ENCODE measurements around the gene FBXW11. TPM values are rescaled to one million over a fixed set of nuclear protein-coding genes. Genes with fewer than 3 reads are reported as not detected.
A peak's percentile ranks its signal among the peaks of the same experiment; 100 is the strongest.
"Not testable (repeated sequence)": the region's sequence is repeated elsewhere in the genome, so short reads cannot be mapped to it uniquely, and the experiment has no call there.

Gene FBXW11
- total RNA-seq, 1 donor from 2014 or later, result 110 TPM

DNA sequence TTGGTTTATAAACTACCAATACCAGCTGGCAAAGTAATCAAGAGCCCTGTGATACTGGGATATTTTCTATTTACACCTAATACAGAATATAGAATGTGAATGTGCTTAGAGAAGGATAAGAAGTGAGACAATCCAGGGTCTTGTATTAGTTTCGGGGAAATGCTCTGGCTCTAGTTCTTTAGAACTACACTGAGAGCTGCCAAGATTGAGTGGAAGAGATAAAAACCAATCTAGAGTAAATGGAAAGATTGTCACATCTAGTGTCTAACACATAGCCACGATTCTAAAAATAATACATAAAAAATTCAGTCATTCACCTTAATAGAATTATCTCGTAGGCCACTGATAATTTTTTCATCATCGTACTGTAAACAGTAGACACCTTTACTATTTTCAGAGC lies 115.3 kb downstream of the FBXW11 start:
- DNase-seq, result no peak
- H3K9me3 Mint-ChIP-seq (ENCODE audit: unreplicated experiment), result peaks cover 2% of the 10 kb centered on the region
- no peak overlapping the region for H3K4me3 Mint-ChIP-seq (ENCODE audit: unreplicated experiment)
- TF ChIP-seq, protein P1, sequence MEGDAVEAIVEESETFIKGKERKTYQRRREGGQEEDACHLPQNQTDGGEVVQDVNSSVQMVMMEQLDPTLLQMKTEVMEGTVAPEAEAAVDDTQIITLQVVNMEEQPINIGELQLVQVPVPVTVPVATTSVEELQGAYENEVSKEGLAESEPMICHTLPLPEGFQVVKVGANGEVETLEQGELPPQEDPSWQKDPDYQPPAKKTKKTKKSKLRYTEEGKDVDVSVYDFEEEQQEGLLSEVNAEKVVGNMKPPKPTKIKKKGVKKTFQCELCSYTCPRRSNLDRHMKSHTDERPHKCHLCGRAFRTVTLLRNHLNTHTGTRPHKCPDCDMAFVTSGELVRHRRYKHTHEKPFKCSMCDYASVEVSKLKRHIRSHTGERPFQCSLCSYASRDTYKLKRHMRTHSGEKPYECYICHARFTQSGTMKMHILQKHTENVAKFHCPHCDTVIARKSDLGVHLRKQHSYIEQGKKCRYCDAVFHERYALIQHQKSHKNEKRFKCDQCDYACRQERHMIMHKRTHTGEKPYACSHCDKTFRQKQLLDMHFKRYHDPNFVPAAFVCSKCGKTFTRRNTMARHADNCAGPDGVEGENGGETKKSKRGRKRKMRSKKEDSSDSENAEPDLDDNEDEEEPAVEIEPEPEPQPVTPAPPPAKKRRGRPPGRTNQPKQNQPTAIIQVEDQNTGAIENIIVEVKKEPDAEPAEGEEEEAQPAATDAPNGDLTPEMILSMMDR (IDR thresholded peaks at IDR 0.05; ENCODE audit: partially characterized antibody, unreplicated experiment), result no peak
- no peak overlapping the region for H3K27ac Mint-ChIP-seq (ENCODE audit: unreplicated experiment)
- no peaks in the 10 kb centered on the region for H3K36me3 Mint-ChIP-seq (ENCODE audit: unreplicated experiment)
- H3K27me3 Mint-ChIP-seq (ENCODE audit: unreplicated experiment), result no peaks in the 10 kb centered on the region
- H3K4me1 Mint-ChIP-seq (ENCODE audit: low read depth, unreplicated experiment), result peaks cover 12% of the 10 kb centered on the region

DNA sequence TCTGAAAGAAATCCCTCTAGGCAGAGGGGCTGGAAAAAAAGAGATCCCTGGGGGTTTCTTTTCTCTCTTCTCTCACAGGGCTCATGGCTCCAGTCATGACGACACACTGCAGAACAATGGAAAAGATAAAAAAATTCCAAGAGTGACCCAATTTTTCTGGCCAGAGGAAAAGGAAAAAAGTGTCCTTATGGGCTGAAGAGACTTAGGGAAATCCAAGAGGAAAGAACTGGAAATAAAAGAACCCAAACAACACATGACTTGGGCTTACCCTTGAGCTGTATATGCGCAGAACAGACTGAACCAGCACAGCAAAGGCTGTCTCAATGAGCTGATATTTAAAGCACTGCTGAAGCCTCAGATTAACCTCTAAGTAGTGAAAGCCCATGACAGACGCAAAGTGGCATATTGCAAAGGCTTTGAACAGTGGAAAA lies 118.4 kb downstream of the FBXW11 start:
- Mint-ChIP-seq H3K27ac (ENCODE audit: unreplicated experiment) (peak overlapping the region; percentile 78), H3K36me3 (ENCODE audit: unreplicated experiment) (peaks cover 4% of the 10 kb centered on the region), H3K4me3 (ENCODE audit: unreplicated experiment) (peak overlapping the region; percentile 13), H3K4me1 (ENCODE audit: low read depth, unreplicated experiment) (peaks cover 8% of the 10 kb centered on the region), H3K27me3 (ENCODE audit: unreplicated experiment) (no peaks in the 10 kb centered on the region), H3K9me3 (ENCODE audit: unreplicated experiment) (peaks cover 4% of the 10 kb centered on the region)
- DNase-seq, result no peak
- TF ChIP-seq, protein P1 (IDR thresholded peaks at IDR 0.05; ENCODE audit: partially characterized antibody, unreplicated experiment), result no peak

DNA sequence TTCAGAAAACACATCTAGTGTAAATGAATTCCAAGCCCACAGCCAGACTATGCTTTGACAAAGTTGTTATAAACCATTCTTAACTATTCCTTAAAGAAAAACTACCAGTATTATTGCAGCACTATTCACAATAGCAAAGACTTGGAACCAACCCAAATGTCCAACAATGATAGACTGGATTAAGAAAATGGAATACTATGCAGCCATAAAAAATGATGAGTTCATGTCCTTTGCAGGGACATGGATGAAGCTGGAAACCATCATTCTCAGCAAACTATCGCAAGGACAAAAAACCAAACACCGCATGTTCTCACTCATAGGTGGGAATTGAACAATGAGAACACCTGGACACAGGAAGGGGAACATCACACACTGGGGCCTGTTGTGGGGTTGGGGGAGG lies 120.4 kb downstream of the FBXW11 start:
- H3K9me3 Mint-ChIP-seq (ENCODE audit: unreplicated experiment); H3K4me1 Mint-ChIP-seq (ENCODE audit: low read depth, unreplicated experiment); H3K27me3 Mint-ChIP-seq (ENCODE audit: unreplicated experiment); H3K36me3 Mint-ChIP-seq (ENCODE audit: unreplicated experiment); H3K27ac Mint-ChIP-seq (ENCODE audit: unreplicated experiment); DNase-seq; H3K4me3 Mint-ChIP-seq (ENCODE audit: unreplicated experiment): not testable (repeated sequence)

DNA sequence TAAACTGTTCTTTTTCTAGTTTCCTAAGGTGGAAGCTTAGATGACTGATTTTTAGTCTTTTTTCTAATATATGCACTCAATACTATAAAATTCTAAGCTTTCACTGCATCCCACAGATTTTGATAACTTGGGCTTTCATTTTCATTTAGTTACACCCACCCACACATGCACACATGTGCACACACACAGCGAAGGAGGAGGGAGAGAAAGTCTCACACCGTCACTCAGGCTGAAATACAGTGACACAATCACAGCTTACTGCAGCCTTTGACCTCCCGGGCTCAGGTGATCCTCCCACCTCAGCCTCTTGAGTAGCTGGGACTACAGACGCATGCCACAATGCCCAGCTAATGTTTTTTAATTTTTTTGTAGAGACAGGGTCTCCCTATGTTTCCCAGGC lies 124.3 kb downstream of the FBXW11 start:
- TF ChIP-seq, protein P1 (IDR thresholded peaks at IDR 0.05; ENCODE audit: partially characterized antibody, unreplicated experiment), result no peak
- peaks cover 4% of the 10 kb centered on the region for H3K36me3 Mint-ChIP-seq (ENCODE audit: unreplicated experiment)
- H3K9me3 Mint-ChIP-seq (ENCODE audit: unreplicated experiment), result peaks cover 2% of the 10 kb centered on the region
- no peak overlapping the region for H3K4me3 Mint-ChIP-seq (ENCODE audit: unreplicated experiment)
- no peaks in the 10 kb centered on the region for H3K4me1 Mint-ChIP-seq (ENCODE audit: low read depth, unreplicated experiment)
- no peaks in the 10 kb centered on the region for H3K27me3 Mint-ChIP-seq (ENCODE audit: unreplicated experiment)
- H3K27ac Mint-ChIP-seq (ENCODE audit: unreplicated experiment), result no peak overlapping the region
- no peak for DNase-seq

DNA sequence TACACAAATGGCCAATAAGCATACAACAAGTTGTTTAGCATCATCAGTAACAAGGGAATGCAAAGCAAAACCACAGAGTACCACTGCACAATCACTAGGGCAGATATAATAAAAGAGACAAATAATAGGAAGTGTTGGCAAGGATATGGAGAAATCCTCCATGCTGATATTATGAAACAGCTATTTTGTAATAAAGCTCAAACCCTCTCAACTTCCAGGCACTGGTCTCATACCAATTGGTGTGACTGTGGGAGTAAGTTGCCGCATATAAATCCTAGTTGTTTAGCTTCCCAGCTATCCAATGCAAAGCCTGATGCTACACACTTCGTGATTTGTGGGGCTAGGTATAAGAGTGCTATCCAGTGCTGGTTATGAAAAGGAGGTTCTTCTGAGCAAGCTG lies 132.2 kb downstream of the FBXW11 start:
- Mint-ChIP-seq H3K4me1 (ENCODE audit: low read depth, unreplicated experiment) (no peaks in the 10 kb centered on the region), H3K27ac (ENCODE audit: unreplicated experiment) (no peak overlapping the region), H3K9me3 (ENCODE audit: unreplicated experiment) (no peaks in the 10 kb centered on the region), H3K27me3 (ENCODE audit: unreplicated experiment) (no peaks in the 10 kb centered on the region), H3K4me3 (ENCODE audit: unreplicated experiment) (no peak overlapping the region), H3K36me3 (ENCODE audit: unreplicated experiment) (peaks cover 6% of the 10 kb centered on the region)
- TF ChIP-seq, protein P1 (IDR thresholded peaks at IDR 0.05; ENCODE audit: partially characterized antibody, unreplicated experiment), result no peak
- DNase-seq, result no peak

DNA sequence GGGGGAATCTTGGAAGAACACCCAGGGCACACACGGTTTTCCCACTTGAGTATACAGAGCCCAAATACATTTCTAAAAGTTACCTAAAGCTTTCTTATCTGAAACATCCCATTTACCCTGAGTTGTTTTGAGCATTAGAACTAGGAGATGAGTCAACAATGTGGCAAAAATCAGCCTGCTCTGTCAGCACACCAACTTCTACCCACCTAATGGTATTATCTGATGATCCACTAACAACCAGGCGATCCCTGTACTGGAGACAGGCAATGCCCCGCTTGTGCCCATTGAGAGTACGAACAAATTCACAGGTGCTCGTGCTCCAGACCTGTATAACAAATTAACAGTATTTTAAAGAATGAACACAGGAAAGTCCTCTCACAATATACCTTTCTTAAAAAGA lies 133.8 kb downstream of the FBXW11 start:
- H3K4me1 Mint-ChIP-seq (ENCODE audit: low read depth, unreplicated experiment), result no peaks in the 10 kb centered on the region
- no peak overlapping the region for H3K4me3 Mint-ChIP-seq (ENCODE audit: unreplicated experiment)
- no peaks in the 10 kb centered on the region for H3K9me3 Mint-ChIP-seq (ENCODE audit: unreplicated experiment)
- no peak overlapping the region for H3K27ac Mint-ChIP-seq (ENCODE audit: unreplicated experiment)
- TF ChIP-seq, protein P1 (IDR thresholded peaks at IDR 0.05; ENCODE audit: partially characterized antibody, unreplicated experiment), result no peak
- no peaks in the 10 kb centered on the region for H3K27me3 Mint-ChIP-seq (ENCODE audit: unreplicated experiment)
- H3K36me3 Mint-ChIP-seq (ENCODE audit: unreplicated experiment), result peaks cover 6% of the 10 kb centered on the region
- DNase-seq, result no peak
